NCI-H1694 treated with DMSO at 0.1 percent for 48 hours (cell line): ENCODE data around the gene PAK3.

Source experiments
- DNase-seq: peaks from one replicate; lab custom pipeline; 2025; lab: John Stamatoyannopoulos, UW

Gene PAK3

GRCh38 chrX:111095974-111096895 lies at the start of gene PAK3:
Gene PAK3, plus strand, starts transcription at chrX:111096191. Its CDS starts 26,913 bp downstream, at chrX:111123104.
- peak; percentile 73 for DNase-seq

- DNase-seq = no peak
These were observed 48.4 kb upstream of the PAK3 start for GRCh38 chrX:111047575-111047974.

- DNase-seq = no peak
These were observed 43.5 kb upstream of the PAK3 start for GRCh38 chrX:111052478-111052877.

GRCh38 chrX:111071542-111072277 lies 24.3 kb upstream of the PAK3 start:
- no peak for DNase-seq

GRCh38 chrX:111083081-111083480 lies 12.9 kb upstream of the PAK3 start:
- DNase-seq = no peak

- no peak for DNase-seq
These were observed 9.4 kb upstream of the PAK3 start for GRCh38 chrX:111086591-111087006.

GRCh38 chrX:111088628-111089027 lies 7.4 kb upstream of the PAK3 start:
- no peak for DNase-seq

- no peak for DNase-seq
These were observed 5.5 kb upstream of the PAK3 start for GRCh38 chrX:111090458-111090857.

- DNase-seq = peak; percentile 16
These were observed 2.9 kb downstream of the PAK3 start for GRCh38 chrX:111098874-111099273.

GRCh38 chrX:111100191-111100590 lies 4.2 kb downstream of the PAK3 start:
- DNase-seq = peak; percentile 58

- no peak for DNase-seq
These were observed 5.6 kb downstream of the PAK3 start for GRCh38 chrX:111101580-111101979.

GRCh38 chrX:111102636-111103035 lies 6.6 kb downstream of the PAK3 start:
- no peak for DNase-seq

GRCh38 chrX:111103246-111103645 lies 7.3 kb downstream of the PAK3 start:
- no peak for DNase-seq

- no peak for DNase-seq
These were observed 14.2 kb downstream of the PAK3 start for GRCh38 chrX:111110098-111110775.

GRCh38 chrX:111114806-111115205 lies 18.8 kb downstream of the PAK3 start:
- DNase-seq = no peak

- DNase-seq = no peak
These were observed 20.7 kb downstream of the PAK3 start for GRCh38 chrX:111116666-111117065.

- no peak for DNase-seq
These were observed 23.4 kb downstream of the PAK3 start for GRCh38 chrX:111119341-111119740.

GRCh38 chrX:111123125-111123524 lies 27.1 kb downstream of the PAK3 start:
- no peak for DNase-seq

GRCh38 chrX:111123606-111124179 lies 27.7 kb downstream of the PAK3 start:
- DNase-seq = no peak

- DNase-seq = no peak
These were observed 28.4 kb downstream of the PAK3 start for GRCh38 chrX:111124418-111124817.

- DNase-seq = no peak
These were observed 31.0 kb downstream of the PAK3 start for GRCh38 chrX:111127038-111127437.

GRCh38 chrX:111129921-111130320 lies 33.9 kb downstream of the PAK3 start:
- DNase-seq = no peak
